ENCODE data around the gene TMEM109.

DNA sequence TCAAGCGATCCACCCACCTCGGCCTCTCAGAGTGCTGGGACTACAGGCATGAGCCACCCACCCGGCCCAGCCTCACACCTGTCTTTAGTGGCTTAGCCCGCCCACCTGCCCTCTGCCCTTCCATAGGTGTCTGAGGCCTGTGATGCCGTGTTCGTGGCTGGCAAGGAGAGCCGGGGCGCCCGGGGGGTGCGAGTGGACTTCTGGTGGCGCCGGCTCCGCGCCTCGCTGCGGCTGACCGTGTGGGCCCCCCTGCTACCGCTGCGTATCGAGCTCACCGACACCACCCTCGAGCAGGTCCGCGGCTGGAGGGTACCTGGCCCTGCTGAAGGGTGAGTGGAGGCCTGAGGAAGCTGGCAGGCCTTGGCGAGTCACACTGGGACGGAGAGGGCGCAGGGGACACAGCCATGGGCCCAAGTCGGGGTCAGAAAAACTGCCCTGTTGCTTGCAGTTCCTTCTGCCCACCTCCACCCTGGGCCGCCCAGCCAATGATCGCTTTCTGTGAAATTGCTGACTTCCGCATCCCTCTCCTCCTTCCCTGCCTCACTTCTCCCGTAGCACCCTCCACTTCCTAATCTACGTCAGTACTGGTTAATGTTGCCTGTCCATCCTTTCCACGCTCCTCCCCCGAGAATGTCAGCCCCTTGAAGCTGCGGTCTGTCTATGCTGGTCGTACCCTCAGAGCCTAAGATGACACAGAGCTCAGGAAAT lies 19.6 kb downstream of the TMEM109 start:
- no peak for TF ChIP-seq POLR2AphosphoS5 (IDR thresholded peaks at IDR 0.05; ENCODE audit: low read depth)
- TF ChIP-seq, protein P1, sequence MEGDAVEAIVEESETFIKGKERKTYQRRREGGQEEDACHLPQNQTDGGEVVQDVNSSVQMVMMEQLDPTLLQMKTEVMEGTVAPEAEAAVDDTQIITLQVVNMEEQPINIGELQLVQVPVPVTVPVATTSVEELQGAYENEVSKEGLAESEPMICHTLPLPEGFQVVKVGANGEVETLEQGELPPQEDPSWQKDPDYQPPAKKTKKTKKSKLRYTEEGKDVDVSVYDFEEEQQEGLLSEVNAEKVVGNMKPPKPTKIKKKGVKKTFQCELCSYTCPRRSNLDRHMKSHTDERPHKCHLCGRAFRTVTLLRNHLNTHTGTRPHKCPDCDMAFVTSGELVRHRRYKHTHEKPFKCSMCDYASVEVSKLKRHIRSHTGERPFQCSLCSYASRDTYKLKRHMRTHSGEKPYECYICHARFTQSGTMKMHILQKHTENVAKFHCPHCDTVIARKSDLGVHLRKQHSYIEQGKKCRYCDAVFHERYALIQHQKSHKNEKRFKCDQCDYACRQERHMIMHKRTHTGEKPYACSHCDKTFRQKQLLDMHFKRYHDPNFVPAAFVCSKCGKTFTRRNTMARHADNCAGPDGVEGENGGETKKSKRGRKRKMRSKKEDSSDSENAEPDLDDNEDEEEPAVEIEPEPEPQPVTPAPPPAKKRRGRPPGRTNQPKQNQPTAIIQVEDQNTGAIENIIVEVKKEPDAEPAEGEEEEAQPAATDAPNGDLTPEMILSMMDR (conservative IDR thresholded peaks at IDR 0.05; ENCODE audit: low read depth in 2 of 2), result no peak
- TF ChIP-seq, protein P2, sequence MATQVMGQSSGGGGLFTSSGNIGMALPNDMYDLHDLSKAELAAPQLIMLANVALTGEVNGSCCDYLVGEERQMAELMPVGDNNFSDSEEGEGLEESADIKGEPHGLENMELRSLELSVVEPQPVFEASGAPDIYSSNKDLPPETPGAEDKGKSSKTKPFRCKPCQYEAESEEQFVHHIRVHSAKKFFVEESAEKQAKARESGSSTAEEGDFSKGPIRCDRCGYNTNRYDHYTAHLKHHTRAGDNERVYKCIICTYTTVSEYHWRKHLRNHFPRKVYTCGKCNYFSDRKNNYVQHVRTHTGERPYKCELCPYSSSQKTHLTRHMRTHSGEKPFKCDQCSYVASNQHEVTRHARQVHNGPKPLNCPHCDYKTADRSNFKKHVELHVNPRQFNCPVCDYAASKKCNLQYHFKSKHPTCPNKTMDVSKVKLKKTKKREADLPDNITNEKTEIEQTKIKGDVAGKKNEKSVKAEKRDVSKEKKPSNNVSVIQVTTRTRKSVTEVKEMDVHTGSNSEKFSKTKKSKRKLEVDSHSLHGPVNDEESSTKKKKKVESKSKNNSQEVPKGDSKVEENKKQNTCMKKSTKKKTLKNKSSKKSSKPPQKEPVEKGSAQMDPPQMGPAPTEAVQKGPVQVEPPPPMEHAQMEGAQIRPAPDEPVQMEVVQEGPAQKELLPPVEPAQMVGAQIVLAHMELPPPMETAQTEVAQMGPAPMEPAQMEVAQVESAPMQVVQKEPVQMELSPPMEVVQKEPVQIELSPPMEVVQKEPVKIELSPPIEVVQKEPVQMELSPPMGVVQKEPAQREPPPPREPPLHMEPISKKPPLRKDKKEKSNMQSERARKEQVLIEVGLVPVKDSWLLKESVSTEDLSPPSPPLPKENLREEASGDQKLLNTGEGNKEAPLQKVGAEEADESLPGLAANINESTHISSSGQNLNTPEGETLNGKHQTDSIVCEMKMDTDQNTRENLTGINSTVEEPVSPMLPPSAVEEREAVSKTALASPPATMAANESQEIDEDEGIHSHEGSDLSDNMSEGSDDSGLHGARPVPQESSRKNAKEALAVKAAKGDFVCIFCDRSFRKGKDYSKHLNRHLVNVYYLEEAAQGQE (IDR thresholded peaks at IDR 0.05; ENCODE audit: unreplicated experiment), result no peak
- no peak for TF ChIP-seq EZH2phosphoT487 (IDR thresholded peaks at IDR 0.05; ENCODE audit: unreplicated experiment)
- TF ChIP-seq EZH2 (IDR thresholded peaks at IDR 0.05; ENCODE audit: low read depth, unreplicated experiment), result no peak
- no peak for TF ChIP-seq JUNB (IDR thresholded peaks at IDR 0.05; ENCODE audit: unreplicated experiment)
- TF ChIP-seq CREB1 (CRISPR knock-in tag; IDR thresholded peaks at IDR 0.05; ENCODE audit: low read depth), result no peak
- TF ChIP-seq ZNF331 (CRISPR knock-in tag; IDR thresholded peaks at IDR 0.05; ENCODE audit: low read depth), result no peak
- TF ChIP-seq, protein P3, sequence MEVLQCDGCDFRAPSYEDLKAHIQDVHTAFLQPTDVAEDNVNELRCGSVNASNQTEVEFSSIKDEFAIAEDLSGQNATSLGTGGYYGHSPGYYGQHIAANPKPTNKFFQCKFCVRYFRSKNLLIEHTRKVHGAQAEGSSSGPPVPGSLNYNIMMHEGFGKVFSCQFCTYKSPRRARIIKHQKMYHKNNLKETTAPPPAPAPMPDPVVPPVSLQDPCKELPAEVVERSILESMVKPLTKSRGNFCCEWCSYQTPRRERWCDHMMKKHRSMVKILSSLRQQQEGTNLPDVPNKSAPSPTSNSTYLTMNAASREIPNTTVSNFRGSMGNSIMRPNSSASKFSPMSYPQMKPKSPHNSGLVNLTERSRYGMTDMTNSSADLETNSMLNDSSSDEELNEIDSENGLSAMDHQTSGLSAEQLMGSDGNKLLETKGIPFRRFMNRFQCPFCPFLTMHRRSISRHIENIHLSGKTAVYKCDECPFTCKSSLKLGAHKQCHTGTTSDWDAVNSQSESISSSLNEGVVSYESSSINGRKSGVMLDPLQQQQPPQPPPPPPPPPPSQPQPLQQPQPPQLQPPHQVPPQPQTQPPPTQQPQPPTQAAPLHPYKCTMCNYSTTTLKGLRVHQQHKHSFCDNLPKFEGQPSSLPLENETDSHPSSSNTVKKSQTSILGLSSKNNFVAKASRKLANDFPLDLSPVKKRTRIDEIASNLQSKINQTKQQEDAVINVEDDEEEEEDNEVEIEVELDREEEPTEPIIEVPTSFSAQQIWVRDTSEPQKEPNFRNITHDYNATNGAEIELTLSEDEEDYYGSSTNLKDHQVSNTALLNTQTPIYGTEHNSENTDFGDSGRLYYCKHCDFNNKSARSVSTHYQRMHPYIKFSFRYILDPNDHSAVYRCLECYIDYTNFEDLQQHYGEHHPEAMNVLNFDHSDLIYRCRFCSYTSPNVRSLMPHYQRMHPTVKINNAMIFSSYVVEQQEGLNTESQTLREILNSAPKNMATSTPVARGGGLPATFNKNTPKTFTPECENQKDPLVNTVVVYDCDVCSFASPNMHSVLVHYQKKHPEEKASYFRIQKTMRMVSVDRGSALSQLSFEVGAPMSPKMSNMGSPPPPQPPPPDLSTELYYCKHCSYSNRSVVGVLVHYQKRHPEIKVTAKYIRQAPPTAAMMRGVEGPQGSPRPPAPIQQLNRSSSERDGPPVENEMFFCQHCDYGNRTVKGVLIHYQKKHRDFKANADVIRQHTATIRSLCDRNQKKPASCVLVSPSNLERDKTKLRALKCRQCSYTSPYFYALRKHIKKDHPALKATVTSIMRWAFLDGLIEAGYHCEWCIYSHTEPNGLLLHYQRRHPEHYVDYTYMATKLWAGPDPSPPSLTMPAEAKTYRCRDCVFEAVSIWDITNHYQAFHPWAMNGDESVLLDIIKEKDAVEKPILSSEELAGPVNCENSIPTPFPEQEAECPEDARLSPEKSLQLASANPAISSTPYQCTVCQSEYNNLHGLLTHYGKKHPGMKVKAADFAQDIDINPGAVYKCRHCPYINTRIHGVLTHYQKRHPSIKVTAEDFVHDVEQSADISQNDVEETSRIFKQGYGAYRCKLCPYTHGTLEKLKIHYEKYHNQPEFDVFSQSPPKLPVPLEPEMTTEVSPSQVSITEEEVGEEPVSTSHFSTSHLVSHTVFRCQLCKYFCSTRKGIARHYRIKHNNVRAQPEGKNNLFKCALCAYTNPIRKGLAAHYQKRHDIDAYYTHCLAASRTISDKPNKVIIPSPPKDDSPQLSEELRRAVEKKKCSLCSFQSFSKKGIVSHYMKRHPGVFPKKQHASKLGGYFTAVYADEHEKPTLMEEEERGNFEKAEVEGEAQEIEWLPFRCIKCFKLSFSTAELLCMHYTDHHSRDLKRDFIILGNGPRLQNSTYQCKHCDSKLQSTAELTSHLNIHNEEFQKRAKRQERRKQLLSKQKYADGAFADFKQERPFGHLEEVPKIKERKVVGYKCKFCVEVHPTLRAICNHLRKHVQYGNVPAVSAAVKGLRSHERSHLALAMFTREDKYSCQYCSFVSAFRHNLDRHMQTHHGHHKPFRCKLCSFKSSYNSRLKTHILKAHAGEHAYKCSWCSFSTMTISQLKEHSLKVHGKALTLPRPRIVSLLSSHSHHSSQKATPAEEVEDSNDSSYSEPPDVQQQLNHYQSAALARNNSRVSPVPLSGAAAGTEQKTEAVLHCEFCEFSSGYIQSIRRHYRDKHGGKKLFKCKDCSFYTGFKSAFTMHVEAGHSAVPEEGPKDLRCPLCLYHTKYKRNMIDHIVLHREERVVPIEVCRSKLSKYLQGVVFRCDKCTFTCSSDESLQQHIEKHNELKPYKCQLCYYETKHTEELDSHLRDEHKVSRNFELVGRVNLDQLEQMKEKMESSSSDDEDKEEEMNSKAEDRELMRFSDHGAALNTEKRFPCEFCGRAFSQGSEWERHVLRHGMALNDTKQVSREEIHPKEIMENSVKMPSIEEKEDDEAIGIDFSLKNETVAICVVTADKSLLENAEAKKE (CRISPR knock-in tag; IDR thresholded peaks at IDR 0.05), result no peak
- no peak for TF ChIP-seq NANOG (IDR thresholded peaks at IDR 0.05; ENCODE audit: borderline replicate concordance)
- no peak for TF ChIP-seq STAT1 (IDR thresholded peaks at IDR 0.05; ENCODE audit: unreplicated experiment)

Data from GM23338 (cell line).